Hindlimb muscle (tissue), 1 donor: ENCODE measurements around the gene PEX14. TPM values are rescaled to one million over a fixed set of nuclear protein-coding genes. Genes with fewer than 3 reads are reported as not detected.

Source experiments
- DNase-seq: peaks from one replicate; pipeline ENCODE4 v3.0.0-alpha.2; 2013
- polyA plus RNA-seq: library from polyadenylated mRNA; unstranded; fragments of 120-200 nt; gene quantifications from one replicate; pipeline ENCODE4 v1.2.1, GENCODE V29; 2013; ENCODE audit not compliant: insufficient read length

The PEX14 gene
- polyA plus RNA-seq, 1 donor = 16.6 TPM

DNA sequence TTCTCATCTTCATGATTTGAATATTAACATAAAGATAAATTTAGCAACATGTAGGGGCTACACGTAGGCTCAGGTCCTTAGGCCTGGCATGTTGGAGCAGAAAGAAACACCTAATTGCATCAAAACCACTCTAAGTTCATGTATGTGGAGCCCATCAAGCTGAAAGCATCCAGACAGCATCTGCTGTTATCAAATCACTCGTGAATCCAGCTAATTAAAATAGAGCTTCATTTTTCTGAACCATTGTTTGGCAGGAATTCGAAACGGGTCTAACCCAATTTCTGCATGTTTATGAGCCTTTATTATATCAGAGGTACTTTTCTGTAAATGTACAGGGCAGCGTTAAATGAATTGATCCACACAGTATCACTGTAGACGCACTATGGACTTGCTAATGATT lies 45.7 kb downstream of the PEX14 start:
- DNase-seq = no peak

DNA sequence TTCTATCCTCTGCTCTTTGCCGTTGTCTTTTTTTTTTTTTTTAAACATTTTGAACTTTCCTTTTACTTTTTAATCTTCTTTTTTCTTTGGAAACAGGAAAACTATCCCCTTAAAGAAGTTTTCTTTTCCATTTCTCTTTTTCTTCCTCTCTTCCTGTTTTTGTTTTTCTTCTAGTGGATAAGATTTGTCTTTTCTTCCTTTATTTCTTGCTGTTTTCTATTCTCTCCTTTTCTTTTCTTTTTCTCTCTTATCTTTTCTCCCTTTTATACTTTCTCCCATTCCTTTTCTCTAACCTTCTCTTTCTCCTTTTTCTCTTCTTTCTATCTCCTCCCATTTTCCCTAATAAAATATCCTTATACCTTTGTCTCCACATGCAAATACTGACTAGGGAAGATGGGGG lies 46.2 kb downstream of the PEX14 start:
- DNase-seq = no peak

DNA sequence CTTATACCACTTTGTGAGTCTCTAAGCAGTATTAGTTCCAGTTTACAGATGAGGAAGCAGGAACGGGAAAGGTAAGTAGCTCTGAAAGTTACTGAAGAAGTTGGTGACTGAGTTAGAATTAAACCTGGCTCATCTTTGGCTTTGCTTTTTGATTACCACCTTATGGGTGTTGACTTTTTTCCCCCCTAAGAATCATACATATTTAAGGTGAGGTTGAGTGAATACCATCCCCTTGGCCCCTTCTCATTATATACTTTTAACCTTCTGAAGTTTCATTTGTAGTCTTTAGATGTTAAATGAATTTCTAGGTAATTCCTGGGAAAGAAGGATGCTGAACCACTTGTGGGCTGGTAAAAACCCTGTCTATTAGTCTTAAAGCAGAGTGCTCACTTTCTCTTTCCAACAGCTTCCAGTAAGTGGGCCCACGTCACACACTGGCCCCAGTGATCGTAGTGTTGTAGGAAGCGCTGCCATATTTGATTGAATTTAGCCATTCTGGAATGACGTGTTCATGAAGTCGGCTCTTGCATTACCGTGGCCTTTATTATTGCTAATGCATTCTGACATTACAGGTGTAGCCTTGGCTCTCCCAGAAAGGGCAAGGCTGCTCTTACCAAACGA lies 46.9 kb downstream of the PEX14 start:
- DNase-seq = no peak

DNA sequence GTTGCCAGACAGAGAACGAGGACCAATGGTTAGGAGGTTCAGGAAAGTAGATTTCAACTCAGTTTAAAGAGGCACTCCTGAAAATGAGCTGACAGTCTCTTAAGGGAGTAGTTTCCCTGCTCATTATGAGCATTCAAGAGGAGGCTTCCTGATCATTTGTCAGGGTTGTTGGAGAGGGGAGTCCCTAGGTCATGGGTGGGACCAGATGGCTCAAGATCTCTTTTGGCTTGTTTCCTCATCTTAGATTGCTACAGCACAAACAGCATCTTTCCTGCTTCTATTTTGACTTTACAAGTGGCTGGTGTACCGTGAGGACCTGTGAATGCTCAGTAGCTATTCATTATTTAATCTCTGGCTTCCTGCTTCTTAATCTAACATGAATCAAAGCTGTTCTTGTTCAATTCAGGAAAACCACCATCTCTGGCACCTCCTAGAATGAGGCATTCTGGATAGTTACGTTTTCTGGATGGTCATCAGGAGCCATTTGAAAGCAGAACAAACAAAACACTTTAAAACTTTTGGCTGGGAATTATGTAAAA lies 47.6 kb downstream of the PEX14 start:
- no peak for DNase-seq

DNA sequence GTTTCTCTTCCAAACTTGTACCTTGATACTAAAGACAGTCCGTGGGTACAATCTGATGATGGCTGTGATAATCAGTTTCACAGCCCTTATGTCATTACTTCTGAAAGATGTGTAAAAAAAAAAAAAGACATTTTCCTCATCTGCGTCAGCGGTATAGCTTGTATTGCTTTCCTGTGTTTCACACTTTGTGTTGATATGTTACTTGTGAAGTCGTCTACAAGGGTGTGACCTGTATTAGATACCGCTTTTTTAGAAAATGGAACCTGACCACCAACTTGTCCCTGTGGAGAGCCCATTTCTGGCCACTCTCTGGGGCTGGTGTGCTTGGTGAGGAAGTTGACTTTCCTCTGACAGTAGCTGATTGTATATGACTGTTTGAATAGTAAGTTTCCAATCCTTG lies 50.5 kb downstream of the PEX14 start:
- no peak for DNase-seq

DNA sequence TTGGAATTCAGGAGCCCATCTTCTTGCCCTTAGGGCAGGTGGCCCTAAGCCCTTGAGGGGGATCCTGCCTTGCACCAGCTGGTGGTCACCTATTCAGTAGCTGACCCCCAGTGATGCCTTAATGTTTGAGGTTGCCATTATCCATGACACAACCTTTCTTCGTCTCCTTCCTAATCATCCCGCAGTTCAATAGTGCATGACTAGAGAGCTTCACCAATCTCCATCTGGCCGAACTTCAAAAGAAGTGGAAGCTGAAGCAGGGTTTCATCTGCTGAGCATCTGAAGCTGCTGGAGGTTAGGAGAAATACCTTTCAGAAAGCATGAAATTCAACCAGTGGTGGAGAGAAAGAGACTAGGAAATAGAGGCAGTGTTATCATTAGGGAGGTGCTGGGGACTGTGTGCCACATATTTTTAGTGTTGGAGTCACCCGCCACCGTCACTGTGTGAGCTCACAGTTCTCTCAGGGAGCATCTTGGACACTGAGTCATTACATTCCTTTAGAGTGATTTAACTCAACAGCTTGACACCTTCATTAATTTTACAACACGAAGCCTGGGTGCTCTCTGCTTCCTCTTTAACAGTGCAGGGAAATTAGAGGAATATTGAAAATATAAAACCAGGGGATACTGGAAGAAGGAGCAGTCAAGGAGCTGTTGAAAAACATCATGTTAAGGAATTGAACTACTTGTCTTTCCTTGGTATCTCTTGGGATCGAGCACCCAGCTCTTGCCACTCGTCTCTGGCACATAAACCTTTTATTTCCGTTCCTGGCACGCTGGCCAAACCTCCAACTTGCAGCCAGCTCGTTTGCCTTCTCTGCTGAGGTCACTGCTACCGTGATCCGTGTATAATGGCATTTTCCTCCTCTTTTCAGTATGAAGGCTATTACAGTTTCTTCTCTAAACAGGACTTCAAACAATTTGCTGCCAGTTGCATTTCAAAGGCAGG lies 53.6 kb downstream of the PEX14 start:
- no peak for DNase-seq

DNA sequence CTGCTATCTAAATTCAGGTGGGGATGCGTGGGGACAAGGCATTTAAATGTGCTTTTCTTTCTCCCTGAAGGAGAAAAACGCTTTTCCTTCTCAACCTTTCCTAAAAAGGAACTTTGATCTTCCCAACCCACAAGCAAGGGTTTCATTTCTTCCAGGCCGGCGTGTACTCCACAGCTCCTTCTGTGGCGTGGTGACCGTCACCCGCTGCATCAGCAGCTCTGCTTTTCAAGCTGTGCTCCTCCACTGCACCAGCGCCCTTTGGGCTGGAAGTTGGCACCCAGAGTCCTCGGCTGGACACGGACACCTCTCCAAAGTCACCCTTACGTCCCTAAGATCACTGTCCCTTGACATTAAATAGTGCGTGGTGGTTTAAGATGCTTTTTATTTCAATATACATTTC lies 54.3 kb downstream of the PEX14 start:
- no peak for DNase-seq

DNA sequence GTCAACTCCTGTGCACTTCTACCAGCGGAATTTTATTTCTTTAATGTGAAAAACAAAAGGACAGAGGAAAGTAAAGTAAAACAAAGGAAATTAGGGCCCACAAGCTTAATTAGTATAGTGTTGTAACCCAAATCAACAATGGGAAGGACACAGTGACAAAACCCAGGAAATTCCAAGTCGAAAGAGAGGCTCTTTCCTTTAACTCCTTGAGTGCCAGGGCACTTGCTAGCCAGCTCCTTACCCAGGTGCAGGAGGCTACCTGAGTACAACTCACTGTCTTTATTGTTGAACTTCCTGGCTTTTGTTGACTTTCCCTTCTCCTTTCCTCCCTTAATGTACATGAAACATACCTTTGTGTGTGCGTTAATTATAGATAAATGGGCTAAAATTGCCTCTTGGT lies 55.0 kb downstream of the PEX14 start:
- DNase-seq = no peak

DNA sequence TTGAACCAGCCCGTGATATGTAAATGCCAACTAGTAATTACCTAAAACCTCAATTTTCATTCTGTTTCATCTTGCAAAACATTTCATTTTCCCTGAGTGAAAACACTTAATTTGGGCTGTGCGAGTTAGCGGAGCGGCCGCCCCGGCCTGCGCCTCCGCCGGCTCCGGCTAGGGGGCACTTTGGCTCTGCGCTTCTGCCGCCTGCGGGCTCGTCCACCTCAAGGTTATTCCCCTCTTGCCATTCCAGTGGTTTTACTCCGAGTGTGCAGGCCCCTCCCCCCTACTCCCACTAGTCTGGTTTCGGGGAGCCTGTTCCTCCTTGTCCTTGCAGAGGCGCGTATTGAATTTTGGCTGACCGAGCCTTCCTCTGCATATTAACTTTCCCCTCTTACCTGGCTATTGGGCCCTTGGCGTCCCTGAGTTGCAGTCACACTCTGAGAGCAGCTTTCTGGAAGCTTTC lies 55.6 kb downstream of the PEX14 start:
- DNase-seq = no peak

DNA sequence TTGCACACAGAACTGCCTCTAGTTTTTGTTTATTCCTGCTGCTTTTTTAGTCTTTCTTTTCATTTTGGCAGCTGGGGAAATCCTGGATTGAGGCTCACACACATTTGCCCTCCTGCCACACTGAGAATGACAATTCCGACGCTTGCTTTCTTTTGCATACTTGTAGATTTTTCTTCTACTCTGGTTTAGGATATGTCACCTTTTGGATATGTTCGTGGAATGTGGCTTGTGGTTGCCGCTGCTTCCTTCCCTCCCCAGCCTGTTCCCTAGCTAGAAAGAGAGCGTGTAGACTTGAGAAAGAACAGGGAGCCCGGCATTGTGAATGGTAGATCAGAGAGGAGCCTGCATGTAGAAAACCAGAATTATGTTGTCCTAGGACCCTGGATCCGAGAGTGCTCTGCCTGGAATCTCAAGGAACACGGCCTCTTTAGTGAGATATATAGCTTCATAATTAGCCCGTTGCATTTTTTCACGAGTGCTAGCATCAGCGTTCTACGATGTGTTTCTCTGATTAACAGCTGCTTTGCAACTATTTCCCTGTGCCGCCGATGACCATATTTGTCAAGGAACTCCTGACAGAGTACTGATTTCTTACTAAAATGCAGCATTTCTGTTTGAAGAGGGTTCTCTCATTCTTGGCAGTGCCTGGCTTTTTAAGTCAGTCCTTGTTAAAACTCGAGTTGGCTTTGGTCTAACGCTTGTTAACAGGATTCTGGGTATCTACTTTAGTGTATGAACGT lies 56.2 kb downstream of the PEX14 start:
- DNase-seq = no peak

DNA sequence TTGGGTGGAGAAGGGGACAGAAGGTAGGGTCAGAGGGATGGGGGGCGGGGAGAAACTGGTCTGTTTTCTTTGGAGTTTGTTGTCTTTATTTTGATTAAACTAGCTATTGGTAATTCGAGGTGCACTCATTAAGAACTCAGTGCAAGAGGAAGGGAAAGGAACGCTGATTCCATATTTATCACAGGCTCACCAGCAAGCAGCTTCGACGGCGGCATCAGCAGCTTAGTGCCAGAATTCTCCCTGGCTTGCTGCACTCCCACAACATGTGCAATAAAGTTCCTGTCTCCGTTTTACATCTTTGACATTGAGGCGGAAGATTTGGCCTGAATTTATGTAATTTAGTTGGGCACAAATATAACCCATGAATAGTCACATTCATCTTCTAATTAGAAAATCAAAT lies 57.6 kb downstream of the PEX14 start:
- DNase-seq = no peak

DNA sequence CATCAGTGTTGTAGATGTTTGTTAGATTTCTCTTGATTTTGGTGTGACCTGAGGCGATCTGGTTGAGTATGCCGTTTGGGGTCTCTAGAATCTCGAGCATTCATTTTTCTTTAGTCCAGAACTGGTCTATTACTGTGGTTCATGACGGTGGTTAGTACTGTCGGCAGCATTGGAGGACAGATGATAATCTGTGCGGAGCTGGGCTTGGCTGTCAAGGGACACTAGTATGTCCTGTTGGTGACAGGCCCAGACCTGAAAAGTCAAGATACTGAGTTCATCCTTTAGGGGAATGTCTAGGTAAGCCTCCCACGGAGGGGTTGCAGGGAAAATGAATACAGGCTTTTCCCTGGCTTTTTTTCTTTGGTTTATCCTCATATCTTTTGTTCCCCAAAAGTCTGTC lies 59.8 kb downstream of the PEX14 start:
- DNase-seq = no peak

DNA sequence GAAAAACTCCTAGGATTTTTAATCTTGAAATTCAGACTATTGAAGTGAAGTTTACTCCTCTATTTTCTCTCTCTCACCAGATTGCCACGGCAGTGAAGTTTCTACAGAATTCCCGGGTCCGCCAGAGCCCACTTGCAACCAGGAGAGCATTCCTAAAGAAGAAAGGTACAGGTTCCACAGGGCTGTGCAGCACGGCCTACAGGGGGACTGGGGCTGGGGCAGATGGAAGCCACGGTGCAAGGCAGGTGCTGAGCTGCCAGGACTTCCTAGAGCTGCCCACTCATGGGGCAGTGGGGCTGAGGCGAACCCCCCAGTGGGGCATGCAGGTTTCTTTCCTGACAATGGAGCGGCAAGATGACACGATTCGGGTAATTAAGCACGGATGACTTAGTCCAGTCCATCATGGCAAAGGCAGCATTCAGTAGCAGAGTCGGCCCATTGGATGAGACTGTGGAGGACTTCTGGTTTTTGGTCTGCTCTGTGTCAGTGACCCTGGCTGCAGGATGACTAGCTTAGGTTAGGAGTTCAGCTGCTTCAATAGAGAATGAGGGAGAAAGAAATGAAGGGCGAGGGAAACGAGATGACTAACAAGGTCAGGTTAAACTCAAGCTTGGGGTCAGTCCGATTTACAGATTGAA lies 61.5 kb downstream of the PEX14 start:
- no peak for DNase-seq

DNA sequence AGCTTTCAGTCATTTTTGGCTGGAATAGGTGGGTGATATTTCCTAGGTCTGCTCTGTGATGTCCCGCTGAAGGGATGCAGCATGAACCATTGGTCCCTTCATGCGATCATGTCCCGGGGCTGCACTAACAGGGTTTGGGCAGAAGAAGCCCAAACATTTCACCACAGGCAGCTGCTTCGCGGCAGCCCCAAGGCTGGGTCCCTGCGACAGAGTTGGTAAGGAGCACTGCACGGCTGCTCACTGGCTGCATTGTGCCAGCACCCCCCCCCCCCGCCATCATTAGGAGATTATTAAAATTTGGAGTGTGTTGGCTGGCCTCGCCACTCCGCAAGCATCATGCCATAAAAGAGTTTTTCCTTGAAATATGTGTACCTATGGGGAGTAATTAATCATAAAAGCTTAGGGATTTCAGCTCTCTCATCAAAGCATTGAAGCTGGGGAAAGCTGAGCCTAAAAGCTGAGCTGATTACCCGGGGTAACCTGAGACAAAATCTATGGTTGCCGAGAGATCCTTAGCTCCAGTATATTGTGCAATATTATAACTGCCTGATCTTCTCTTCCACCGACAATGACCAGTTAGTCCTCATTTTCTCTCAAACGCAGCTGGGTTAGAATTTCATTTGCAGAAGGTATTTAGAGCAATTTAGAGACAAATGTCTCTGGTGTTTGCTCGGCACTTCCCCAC lies 62.5 kb downstream of the PEX14 start:
- no peak for DNase-seq

DNA sequence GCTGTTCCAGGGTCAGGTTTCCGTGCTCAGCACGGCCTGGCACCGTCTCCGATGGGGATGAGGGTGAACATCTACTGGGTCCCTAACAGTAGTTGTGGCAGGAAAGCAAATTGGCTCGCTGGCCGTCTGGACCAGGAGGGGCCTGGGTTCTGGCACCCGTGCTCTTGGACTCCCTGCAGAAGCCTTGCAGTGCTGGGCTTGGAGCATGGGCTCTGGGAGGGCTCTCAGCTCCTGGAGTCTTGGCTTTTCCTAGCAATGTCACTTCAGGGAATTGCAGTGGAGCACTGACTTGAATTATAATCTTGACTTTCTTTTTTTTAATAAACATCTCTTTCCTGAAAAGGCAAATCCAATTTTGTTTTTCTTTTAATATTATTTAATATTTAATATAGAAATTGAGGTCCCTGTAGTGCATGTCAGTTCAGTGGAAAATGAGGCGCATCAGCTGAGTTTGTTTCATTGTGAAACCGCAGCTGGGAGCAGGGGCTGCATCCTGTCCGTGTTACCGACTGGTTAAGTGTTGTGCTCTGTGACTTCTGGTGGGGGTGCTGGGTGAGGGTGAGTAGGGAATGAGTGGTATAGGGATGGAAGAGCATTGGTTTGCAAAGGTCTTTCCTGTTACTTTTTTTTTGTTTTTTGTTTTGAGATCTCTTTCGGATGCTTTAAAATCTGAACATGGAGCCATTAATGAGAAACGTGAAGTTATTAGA lies 64.1 kb downstream of the PEX14 start:
- no peak for DNase-seq

DNA sequence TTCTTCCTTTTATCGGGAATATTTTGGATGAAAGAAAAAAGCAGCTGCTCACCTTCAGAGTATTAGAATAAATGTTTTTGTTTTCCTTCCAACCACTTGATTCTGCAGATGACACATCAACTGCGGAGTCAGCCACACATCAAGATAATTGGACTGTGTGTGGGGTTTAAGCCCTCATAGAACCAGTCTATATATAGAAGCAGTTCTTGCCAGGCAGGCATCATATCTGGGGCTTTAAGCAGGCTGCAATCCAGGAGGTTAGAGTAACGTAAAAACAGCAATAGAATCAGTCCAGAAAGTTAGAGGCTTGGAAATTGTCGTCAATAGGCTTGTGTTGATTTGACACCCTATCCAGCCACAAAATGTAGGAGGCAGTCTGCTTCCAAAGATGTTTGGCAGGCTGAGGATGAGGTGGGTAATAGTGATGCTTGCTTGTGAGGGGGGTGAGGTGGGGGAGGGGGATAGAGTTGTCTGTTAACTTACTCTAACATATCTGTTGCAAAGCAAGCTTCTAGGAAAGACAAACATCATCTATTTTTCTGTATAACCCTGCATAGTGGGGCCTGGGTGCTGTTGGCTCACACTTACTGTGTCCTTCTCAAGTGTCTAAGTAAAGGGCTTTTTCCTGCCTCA lies 64.8 kb downstream of the PEX14 start:
- DNase-seq = no peak

DNA sequence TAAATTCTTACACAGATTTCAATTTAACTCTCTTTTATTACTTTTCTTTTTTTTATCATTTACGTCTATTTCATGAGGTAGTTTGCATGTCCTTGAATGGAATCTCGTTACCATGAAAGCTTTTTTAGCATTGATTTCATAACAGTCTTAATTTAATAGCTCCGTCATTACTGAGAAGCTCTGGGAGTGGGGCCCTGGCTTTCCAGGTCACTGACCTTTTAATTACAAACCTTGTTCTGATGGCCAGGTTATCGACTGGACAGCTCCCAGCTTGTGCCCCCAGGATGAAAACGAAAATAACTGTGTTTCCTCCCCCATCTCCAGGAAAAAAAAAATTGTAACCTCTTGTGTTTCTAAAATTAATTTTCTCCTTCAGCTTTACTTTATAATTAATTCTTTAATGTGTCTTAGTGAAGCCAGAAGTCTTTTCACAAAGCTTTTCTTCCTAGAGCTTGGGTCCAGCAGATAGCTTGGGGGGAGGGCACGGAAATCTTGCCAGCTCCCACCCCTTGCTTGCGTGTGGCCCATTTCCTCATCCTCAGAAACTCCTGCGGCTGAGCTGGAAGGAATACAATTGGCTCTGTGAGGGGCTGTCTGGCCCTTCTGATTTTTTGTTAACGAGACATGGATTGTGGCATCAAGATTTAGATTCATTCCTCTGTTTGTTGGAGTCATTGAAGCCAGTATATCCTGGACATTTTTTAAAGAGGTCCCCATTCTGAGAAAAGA lies 65.7 kb downstream of the PEX14 start:
- no peak for DNase-seq

DNA sequence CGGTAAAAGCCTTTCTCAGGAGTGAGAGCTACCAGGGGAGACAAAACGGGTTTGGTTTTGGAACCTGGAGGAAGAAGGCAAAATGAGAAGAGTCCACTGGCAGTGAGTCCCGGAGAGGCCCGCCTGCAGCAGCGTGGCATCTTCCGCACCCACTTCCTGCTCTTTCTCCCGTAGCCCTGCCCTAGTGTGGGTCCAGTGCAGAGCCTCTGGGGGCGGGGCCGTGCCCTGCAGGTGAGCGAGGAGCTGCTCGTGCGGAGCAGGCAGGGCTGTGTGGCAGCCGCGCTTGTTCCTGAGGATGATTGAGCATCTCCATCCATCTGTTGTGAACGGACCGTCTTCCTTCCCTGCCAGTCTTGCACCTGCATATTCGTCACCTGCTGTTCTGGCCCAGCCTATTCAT lies 66.5 kb downstream of the PEX14 start:
- no peak for DNase-seq

DNA sequence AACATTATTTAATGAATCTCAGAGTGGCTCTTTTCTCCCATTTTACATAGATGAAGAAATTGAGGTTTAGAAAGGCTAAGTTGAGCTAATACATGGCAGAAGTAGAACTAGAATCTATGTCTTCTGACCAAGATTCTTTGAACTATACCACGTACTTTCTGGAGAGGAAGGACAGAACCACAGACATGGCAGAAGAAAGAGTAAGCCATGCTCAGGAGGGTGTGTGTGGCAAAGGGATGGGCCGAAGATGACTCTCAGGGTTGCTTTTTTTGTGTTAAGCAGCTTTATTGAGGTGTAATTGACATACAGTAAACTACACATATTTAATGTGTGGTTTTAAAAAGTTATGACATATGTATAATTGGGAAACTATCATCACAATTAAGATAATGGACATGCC lies 69.5 kb downstream of the PEX14 start:
- DNase-seq = no peak

DNA sequence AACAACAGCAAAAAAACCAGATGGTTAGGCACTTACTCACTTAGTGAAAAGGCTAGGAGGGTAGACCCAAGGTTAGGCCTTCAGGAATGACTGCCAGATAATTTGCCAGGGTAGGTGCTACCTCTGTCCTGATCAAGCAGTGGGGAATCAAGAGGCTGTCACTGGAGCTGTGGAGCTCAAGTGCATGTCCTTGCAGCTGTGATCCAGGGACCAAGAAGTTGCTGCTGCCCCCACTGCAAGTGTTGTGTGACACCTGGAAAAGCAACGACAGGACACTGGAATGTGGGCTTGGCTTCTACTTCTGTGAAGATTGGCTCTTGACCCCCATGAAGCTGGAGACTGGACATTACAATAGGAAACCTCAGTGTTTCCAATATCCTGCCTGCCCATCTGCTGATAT lies 72.1 kb downstream of the PEX14 start:
- no peak for DNase-seq
